Smooth muscle cell (in vitro differentiated cells): ENCODE measurements around the gene CFAP92. TPM values are rescaled to one million over a fixed set of nuclear protein-coding genes. Genes with fewer than 3 reads are reported as not detected.

Experiments used
- DNase-seq: peaks from one replicate; lab custom pipeline; 2025; ENCODE audit not compliant: unreplicated experiment; lab: John Stamatoyannopoulos, UW
- H2AFZ ChIP-seq: fragments of 200-600 bp; sonication (generic); 2 replicates; pipeline ENCODE4 v1.6.0; 2016; ENCODE audit warnings: antibody characterized with exemption, low read depth, mild to moderate bottlenecking
- H3F3A ChIP-seq: fragments of 200-600 bp; sonication (generic); 2 replicates; pipeline ENCODE4 v1.6.0; 2017; ENCODE audit warnings: antibody characterized with exemption, low read depth
- H3K27ac ChIP-seq: fragments of 200-600 bp; sonication (generic); 2 replicates; pipeline ENCODE4 v1.5.1; 2016; ENCODE audit warnings: low read depth, mild to moderate bottlenecking
- H3K27me3 ChIP-seq: fragments of 200-600 bp; sonication (generic); 2 replicates; pipeline ENCODE4 v1.6.1; 2016; ENCODE audit warnings: low read depth, mild to moderate bottlenecking
- H3K36me3 ChIP-seq: fragments of 200-600 bp; sonication (generic); 2 replicates; pipeline ENCODE4 v1.5.1; 2016; ENCODE audit warnings: low read depth
- H3K4me1 ChIP-seq: fragments of 200-600 bp; sonication (generic); 2 replicates; pipeline ENCODE4 v1.5.1; 2016; ENCODE audit warnings: low read depth
- H3K4me2 ChIP-seq: fragments of 200-600 bp; sonication (generic); 2 replicates; pipeline ENCODE4 v1.6.0; 2016; ENCODE audit warnings: mild to moderate bottlenecking
- H3K4me3 ChIP-seq: fragments of 200-600 bp; sonication (generic); 2 replicates; pipeline ENCODE4 v1.5.1; 2016; ENCODE audit warnings: mild to moderate bottlenecking
- H3K79me2 ChIP-seq: fragments of 200-600 bp; sonication (generic); 2 replicates; pipeline ENCODE4 v1.6.0; 2016; ENCODE audit warnings: low read depth, mild to moderate bottlenecking
- H3K9ac ChIP-seq: fragments of 200-600 bp; sonication (generic); 2 replicates; pipeline ENCODE4 v1.6.0; 2016; ENCODE audit warnings: low read depth
- H3K9me3 ChIP-seq: fragments of 200-600 bp; sonication (generic); replicated peaks from 2 replicates; pipeline ENCODE4 v1.5.1; 2016; ENCODE audit warnings: low read depth
- H4K20me1 ChIP-seq: fragments of 200-600 bp; sonication (generic); 2 replicates; pipeline ENCODE4 v1.6.0; 2016; ENCODE audit warnings: low read depth
- WGBS: methylation state at CpG from one replicate; pipeline ENCODE4 v1.1.7; 2016; ENCODE audit warnings: low lambda C conversion rate; 5-methylcytosine and 5-hydroxymethylcytosine counted together
- polyA plus RNA-seq: library from polyadenylated mRNA; unstranded; fragments of >200 nt; fragmentation: Nextera tagmentation; extraction: Ambion mirVana; gene quantifications from 2 replicates; pipeline ENCODE4 v1.2.1, GENCODE V29; 2016
- total RNA-seq: library from RNA; depleted of rRNA; stranded (reverse); fragments of >200 nt; gene quantifications from 2 replicates; pipeline ENCODE4 v1.2.3, GENCODE V29; 2014
- TF ChIP-seq, protein P1 (sequence below): fragments of 200-600 bp; sonication (generic); IDR thresholded peaks from 2 replicates; pipeline ENCODE4 v1.5.1; 2017; ENCODE audit warnings: borderline replicate concordance, mild to moderate bottlenecking, antibody characterized with exemption; ENCODE audit not compliant: insufficient read depth, poor library complexity, severe bottlenecking

Gene CFAP92
- total and polyA plus RNA-seq, 2 experiments from 2014 or later = 0.67 to 0.85 TPM

DNA sequence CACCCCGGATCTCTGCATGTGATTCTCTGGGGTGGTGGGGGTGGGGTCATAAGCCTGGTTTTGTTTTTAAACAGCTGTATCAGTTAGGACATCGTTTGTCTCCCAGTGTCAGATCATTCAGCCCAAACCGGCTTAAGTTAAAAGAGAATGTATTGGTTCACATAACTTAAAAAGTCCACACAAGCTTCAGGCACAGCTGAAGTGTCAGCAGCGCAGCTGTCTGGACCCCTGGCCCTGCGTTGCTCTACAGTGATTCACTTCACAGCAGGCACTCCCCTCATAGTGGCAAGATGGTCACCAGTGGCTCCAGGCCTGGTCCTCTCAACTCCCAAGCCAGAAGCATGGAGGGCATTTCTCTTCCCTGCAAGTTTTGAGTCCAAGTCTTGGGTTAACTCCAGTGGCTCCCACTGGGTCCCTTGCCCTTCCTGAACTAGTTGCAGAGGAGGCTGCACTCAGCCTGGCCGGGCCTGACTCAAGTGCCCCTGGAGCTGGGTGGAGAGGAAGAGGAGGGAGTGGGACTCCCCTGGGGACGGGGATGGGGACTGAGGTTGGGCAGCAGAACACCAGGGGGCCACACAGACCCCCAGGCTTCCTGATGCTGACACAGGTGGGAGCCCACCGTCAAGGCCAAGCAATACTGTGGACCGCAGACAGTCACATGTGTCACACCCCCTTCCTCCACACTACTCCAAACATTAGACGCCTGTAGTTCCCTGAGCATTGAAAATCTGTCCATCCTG, 37.8 kb upstream of the CFAP92 start:
- DNase-seq = no peak
- Histone ChIP-seq H3K27ac (no peak overlapping the region), H2AFZ (no peak overlapping the region), H3K4me1 (no peaks in the 10 kb centered on the region), H4K20me1 (no peaks in the 10 kb centered on the region), H3K79me2 (no peaks in the 10 kb centered on the region), H3K36me3 (no peaks in the 10 kb centered on the region), H3K27me3 (no peaks in the 10 kb centered on the region), H3K9ac (no peak overlapping the region), H3F3A (no peaks in the 10 kb centered on the region), H3K4me3 (no peak overlapping the region), H3K9me3 (no peaks in the 10 kb centered on the region), H3K4me2 (no peak overlapping the region)
- TF ChIP-seq, protein P1, sequence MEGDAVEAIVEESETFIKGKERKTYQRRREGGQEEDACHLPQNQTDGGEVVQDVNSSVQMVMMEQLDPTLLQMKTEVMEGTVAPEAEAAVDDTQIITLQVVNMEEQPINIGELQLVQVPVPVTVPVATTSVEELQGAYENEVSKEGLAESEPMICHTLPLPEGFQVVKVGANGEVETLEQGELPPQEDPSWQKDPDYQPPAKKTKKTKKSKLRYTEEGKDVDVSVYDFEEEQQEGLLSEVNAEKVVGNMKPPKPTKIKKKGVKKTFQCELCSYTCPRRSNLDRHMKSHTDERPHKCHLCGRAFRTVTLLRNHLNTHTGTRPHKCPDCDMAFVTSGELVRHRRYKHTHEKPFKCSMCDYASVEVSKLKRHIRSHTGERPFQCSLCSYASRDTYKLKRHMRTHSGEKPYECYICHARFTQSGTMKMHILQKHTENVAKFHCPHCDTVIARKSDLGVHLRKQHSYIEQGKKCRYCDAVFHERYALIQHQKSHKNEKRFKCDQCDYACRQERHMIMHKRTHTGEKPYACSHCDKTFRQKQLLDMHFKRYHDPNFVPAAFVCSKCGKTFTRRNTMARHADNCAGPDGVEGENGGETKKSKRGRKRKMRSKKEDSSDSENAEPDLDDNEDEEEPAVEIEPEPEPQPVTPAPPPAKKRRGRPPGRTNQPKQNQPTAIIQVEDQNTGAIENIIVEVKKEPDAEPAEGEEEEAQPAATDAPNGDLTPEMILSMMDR = no peak
- WGBS = 83% methylated on average over 10 of the region's 10 CpGs

DNA sequence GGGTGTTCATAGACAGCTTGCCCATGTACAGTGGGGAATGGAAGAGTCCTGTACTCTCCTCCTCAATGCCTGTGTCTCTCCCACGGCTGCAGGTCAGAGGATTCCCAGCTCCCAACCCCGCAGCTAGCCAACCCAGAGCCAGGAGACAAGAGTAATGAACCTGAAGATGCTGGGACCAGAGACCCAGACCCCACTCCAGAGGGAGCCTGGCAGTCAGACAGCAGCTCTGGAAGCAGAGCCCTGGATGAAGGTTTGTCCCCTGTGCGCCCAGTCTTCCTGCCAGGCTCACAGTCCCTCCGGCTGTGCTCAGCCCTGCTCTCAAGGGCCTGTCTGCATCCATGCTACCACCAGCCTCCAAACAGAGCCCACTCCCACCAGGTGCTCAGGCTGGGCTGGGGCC, 36.7 kb upstream of the CFAP92 start:
- H3K27me3 ChIP-seq = no peaks in the 10 kb centered on the region
- TF ChIP-seq, protein P1 = no peak
- no peaks in the 10 kb centered on the region for H3K79me2 ChIP-seq
- 94% methylated on average over 4 of the region's 4 CpGs for WGBS
- no peaks in the 10 kb centered on the region for H3K36me3 ChIP-seq
- H3K9ac ChIP-seq = no peak overlapping the region
- no peak overlapping the region for H3K4me2 ChIP-seq
- no peak for DNase-seq
- H3K4me1 ChIP-seq = no peaks in the 10 kb centered on the region
- no peak overlapping the region for H3K4me3 ChIP-seq
- no peaks in the 10 kb centered on the region for H3K9me3 ChIP-seq
- H3F3A ChIP-seq = no peaks in the 10 kb centered on the region
- H2AFZ ChIP-seq = no peak overlapping the region
- H3K27ac ChIP-seq = no peak overlapping the region
- no peaks in the 10 kb centered on the region for H4K20me1 ChIP-seq

DNA sequence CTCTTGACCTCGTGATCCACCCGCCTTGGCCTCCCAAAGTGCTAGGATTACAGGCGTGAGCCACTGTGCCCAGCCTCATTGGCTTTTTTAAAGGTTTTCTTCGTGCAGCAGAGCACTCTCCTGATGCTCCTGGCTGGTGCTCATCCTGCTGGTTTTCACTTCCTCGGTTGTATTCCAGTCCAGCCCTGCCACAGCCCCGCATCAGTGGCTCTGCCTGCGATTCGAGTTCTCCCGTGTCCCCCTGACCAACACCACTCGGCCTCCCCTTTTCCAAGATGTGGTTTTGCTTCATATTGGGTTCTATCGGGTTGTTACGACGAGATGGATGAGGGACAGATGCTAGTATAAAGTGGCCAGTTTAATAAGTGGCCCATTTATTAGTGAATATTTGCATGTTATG, 35.0 kb upstream of the CFAP92 start:
- H3K4me2 ChIP-seq = no peak overlapping the region
- no peak overlapping the region for H3K4me3 ChIP-seq
- H2AFZ ChIP-seq = no peak overlapping the region
- H3K4me1 ChIP-seq = no peaks in the 10 kb centered on the region
- no peaks in the 10 kb centered on the region for H3K9me3 ChIP-seq
- H3F3A ChIP-seq = no peaks in the 10 kb centered on the region
- H3K27ac ChIP-seq = no peak overlapping the region
- TF ChIP-seq, protein P1 = no peak
- H3K9ac ChIP-seq = no peak overlapping the region
- H3K27me3 ChIP-seq = no peaks in the 10 kb centered on the region
- 91% methylated on average over 13 of the region's 13 CpGs for WGBS
- no peaks in the 10 kb centered on the region for H3K36me3 ChIP-seq
- DNase-seq = no peak
- H3K79me2 ChIP-seq = no peaks in the 10 kb centered on the region
- H4K20me1 ChIP-seq = no peaks in the 10 kb centered on the region

DNA sequence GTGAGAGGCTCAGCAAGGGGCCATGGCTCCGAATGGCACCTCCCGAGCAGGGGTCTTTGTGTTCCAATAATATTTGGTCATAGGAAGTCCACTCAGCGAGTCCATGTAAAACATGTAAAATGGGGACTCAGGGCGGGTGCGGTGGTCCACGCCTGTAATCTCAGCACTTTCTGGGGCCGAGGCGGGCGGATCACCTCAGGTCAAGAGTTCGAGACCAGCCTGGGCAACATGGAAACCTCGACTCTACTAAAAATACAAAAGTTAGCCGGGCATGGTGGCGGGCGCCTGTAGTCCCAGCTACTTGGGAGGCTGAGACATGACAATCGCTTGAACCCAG, 33.6 kb upstream of the CFAP92 start:
- no peaks in the 10 kb centered on the region for H3K9me3 ChIP-seq
- WGBS = 87% methylated on average over 15 of the region's 15 CpGs
- no peaks in the 10 kb centered on the region for H3F3A ChIP-seq
- H3K4me1 ChIP-seq = no peaks in the 10 kb centered on the region
- H3K4me2 ChIP-seq = peak overlapping the region; percentile 87
- TF ChIP-seq, protein P1 = no peak
- H3K79me2 ChIP-seq = no peaks in the 10 kb centered on the region
- no peak overlapping the region for H3K9ac ChIP-seq
- H3K27me3 ChIP-seq = no peaks in the 10 kb centered on the region
- DNase-seq = no peak
- H4K20me1 ChIP-seq = no peaks in the 10 kb centered on the region
- no peak overlapping the region for H3K27ac ChIP-seq
- H3K4me3 ChIP-seq = peak overlapping the region; percentile 47
- H2AFZ ChIP-seq = peak overlapping the region; percentile 90
- H3K36me3 ChIP-seq = no peaks in the 10 kb centered on the region
